ENCODE results near the gene SH2D3A. TPM values are rescaled to one million over a fixed set of nuclear protein-coding genes. Genes with fewer than 3 reads are reported as not detected.

The SH2D3A gene
- total RNA-seq, 5 donors from 2014 or later (not counting 1 experiment from before 2014, with no cell fraction given): 61.7 to 83.7 (median 73.6) TPM

- ChIA-PET CTCF (interaction anchor here in 1 of 2 donors (0.5 kb wide), 1 partner anchor 134 kb away, joined by 5 read pairs; no protein-coding TSS in a partner anchor), POLR2A (interaction anchor here in 1 of 2 donors (0.5 kb wide), 1 partner anchor 8 kb away, joined by 3 read pairs; the partner anchor contains the start of gene GPR108)
- Histone ChIP-seq H3K4me3 (ENCODE audit: control insufficient read depth in 1 of 2, extremely low read depth in 1 of 2, low read length in 1 of 2) (no peak overlapping the region), H3K36me3 (ENCODE audit: control insufficient read depth in 2 of 2, extremely low read depth in 1 of 2, insufficient read depth in 1 of 2, low read length in 1 of 2) (peaks cover 12 to 29% of the 10 kb centered on the region in 2 donors), H3K27me3 (replicated peaks in 1 of 2; ENCODE audit: control insufficient read depth in 2 of 2, extremely low read depth in 1 of 2, insufficient read depth in 2 of 2, low read length in 1 of 2) (no peaks in the 10 kb centered on the region), H3K27ac (ENCODE audit: low read length) (no peak overlapping the region), H3K9me3 (no peaks in the 10 kb centered on the region), H3K4me1 (ENCODE audit: control insufficient read depth in 1 of 2, extremely low read depth in 1 of 2, insufficient read depth in 2 of 2, low read length in 2 of 2) (no peaks in the 10 kb centered on the region)
- Mint-ChIP-seq H3K9me3 (no peaks in the 10 kb centered on the region), H3K4me1 (peaks cover 7 to 15% (median 14%) of the 10 kb centered on the region in 3 donors), H3K27ac (no peak overlapping the region), H3K4me3 (no peak overlapping the region), H3K36me3 (peaks cover 7% of the 10 kb centered on the region), H3K27me3 (no peaks in the 10 kb centered on the region)
- 95% methylated on average over 10 of the region's 23 CpGs for WGBS (ENCODE audit: insufficient coverage)
- DNase-seq (no peak), ATAC-seq (replicated peaks in 1 of 4) (no peak)
Measured at GRCh38 chr19:6729573-6730152, 37.6 kb downstream of the SH2D3A start.

- Mint-ChIP-seq H3K9me3 (no peaks in the 10 kb centered on the region), H3K36me3 (peaks cover 7% of the 10 kb centered on the region), H3K27ac (no peak overlapping the region), H3K27me3 (no peaks in the 10 kb centered on the region), H3K4me1 (peaks cover 9 to 20% (median 19%) of the 10 kb centered on the region in 3 donors), H3K4me3 (no peak overlapping the region)
- DNase-seq (no peak), ATAC-seq (replicated peaks in 1 of 4) (no peak)
- Histone ChIP-seq H3K4me3 (ENCODE audit: control insufficient read depth in 1 of 2, extremely low read depth in 1 of 2, low read length in 1 of 2) (no peak overlapping the region), H3K4me1 (ENCODE audit: control insufficient read depth in 1 of 2, extremely low read depth in 1 of 2, insufficient read depth in 2 of 2, low read length in 2 of 2) (peaks cover 0 to 3% of the 10 kb centered on the region in 2 experiments), H3K27ac (ENCODE audit: low read length) (no peak overlapping the region), H3K36me3 (ENCODE audit: control insufficient read depth in 2 of 2, extremely low read depth in 1 of 2, insufficient read depth in 1 of 2, low read length in 1 of 2) (peaks cover 8 to 25% of the 10 kb centered on the region in 2 donors), H3K27me3 (replicated peaks in 1 of 2; ENCODE audit: control insufficient read depth in 2 of 2, extremely low read depth in 1 of 2, insufficient read depth in 2 of 2, low read length in 1 of 2) (no peaks in the 10 kb centered on the region), H3K9me3 (no peaks in the 10 kb centered on the region)
- ChIA-PET POLR2A (no interaction called here), CTCF (no interaction called here)
- 45% methylated on average over 5 of the region's 8 CpGs for WGBS (ENCODE audit: insufficient coverage)
Measured at GRCh38 chr19:6728346-6728745, 38.9 kb downstream of the SH2D3A start.

DNA sequence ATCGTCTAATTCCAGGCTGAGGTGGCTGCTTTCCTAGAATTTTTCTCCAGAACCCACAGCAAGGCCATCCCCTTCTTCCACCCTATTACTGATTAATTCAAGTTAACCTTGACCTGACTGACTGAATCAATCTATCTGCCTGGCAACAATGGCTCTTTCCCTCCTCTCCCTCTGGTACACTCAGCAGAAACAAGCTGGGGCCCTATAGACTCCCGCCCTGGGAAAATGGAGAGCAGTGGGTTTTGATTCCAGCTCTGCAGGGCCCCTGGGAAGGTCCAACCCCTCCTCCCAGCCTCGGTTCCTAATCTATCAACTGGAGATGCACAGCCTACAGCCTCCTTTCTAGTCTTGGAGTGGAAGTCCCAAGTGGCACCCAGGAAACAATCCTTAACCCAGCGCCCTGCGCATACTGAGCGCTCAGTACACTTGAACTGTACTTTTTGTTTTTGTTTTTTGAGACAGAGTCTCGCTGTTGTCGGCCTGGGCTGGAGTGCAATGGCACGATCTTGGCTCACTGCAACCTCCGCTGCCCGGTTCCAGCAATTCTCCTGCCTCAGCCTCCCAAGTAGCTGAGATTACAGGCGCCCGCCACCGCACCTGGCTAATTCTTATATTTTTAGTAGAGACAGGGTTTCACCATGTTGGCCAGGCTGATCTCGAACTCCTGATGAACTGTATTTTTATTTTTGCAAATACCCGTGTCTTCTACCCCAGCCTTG is 41.6 kb downstream of the SH2D3A start:
- Histone ChIP-seq H3K4me3 (ENCODE audit: control insufficient read depth in 1 of 2, extremely low read depth in 1 of 2, low read length in 1 of 2) (no peak overlapping the region), H3K36me3 (ENCODE audit: control insufficient read depth in 2 of 2, extremely low read depth in 1 of 2, insufficient read depth in 1 of 2, low read length in 1 of 2) (peaks cover 0 to 3% of the 10 kb centered on the region in 2 donors), H3K27ac (ENCODE audit: low read length) (no peak overlapping the region), H3K9me3 (no peaks in the 10 kb centered on the region), H3K27me3 (replicated peaks in 1 of 2; ENCODE audit: control insufficient read depth in 2 of 2, extremely low read depth in 1 of 2, insufficient read depth in 2 of 2, low read length in 1 of 2) (no peaks in the 10 kb centered on the region), H3K4me1 (ENCODE audit: control insufficient read depth in 1 of 2, extremely low read depth in 1 of 2, insufficient read depth in 2 of 2, low read length in 2 of 2) (peaks cover 2 to 8% of the 10 kb centered on the region in 2 experiments)
- no peak overlapping the region for H3K27ac Mint-ChIP-seq
- no peak for DNase-seq
- POLR2A ChIA-PET: no interaction called here
- H3K9me3 Mint-ChIP-seq: no peaks in the 10 kb centered on the region
- CTCF ChIA-PET: no interaction called here
- H3K27me3 Mint-ChIP-seq: no peaks in the 10 kb centered on the region
- H3K4me1 Mint-ChIP-seq: peaks cover 13 to 35% (median 27%) of the 10 kb centered on the region in 3 donors
- WGBS (ENCODE audit: insufficient coverage): 95% methylated on average over 10 of the region's 16 CpGs
- ATAC-seq (replicated peaks in 1 of 4): no peak
- no peak overlapping the region for H3K4me3 Mint-ChIP-seq
- no peaks in the 10 kb centered on the region for H3K36me3 Mint-ChIP-seq

GRCh38 chr19:6724631-6725492 is 42.4 kb downstream of the SH2D3A start:
- no peak overlapping the region for H3K4me3 ChIP-seq (ENCODE audit: control insufficient read depth in 1 of 2, extremely low read depth in 1 of 2, low read length in 1 of 2)
- H3K4me3 Mint-ChIP-seq: no peak overlapping the region
- POLR2A ChIA-PET: interaction anchor here in 1 of 2 donors (0.7 kb wide), 1 partner anchor 1219 kb away, joined by 3 read pairs; no protein-coding TSS in a partner anchor
- ATAC-seq (replicated peaks in 1 of 4) (no peak), DNase-seq (no peak)
- CTCF ChIA-PET: interaction anchor here in 1 of 2 donors (0.6 kb wide), 1 partner anchor 102 kb away, joined by 3 read pairs; no protein-coding TSS in a partner anchor
- H3K9me3 ChIP-seq: no peaks in the 10 kb centered on the region
- no peak overlapping the region for H3K27ac Mint-ChIP-seq
- H3K4me1 ChIP-seq (ENCODE audit: control insufficient read depth in 1 of 2, extremely low read depth in 1 of 2, insufficient read depth in 2 of 2, low read length in 2 of 2): peaks cover 2 to 8% of the 10 kb centered on the region in 2 experiments
- H3K4me1 Mint-ChIP-seq: peaks cover 13 to 36% (median 28%) of the 10 kb centered on the region in 3 donors
- no peaks in the 10 kb centered on the region for H3K36me3 Mint-ChIP-seq
- peaks cover 0 to under 1% of the 10 kb centered on the region in 2 donors for H3K36me3 ChIP-seq (ENCODE audit: control insufficient read depth in 2 of 2, extremely low read depth in 1 of 2, insufficient read depth in 1 of 2, low read length in 1 of 2)
- WGBS (ENCODE audit: insufficient coverage): 87% methylated on average over 11 of the region's 15 CpGs
- H3K27ac ChIP-seq (ENCODE audit: low read length): no peak overlapping the region
- no peaks in the 10 kb centered on the region for H3K9me3 Mint-ChIP-seq
- no peaks in the 10 kb centered on the region for H3K27me3 Mint-ChIP-seq
- no peaks in the 10 kb centered on the region for H3K27me3 ChIP-seq (replicated peaks in 1 of 2; ENCODE audit: control insufficient read depth in 2 of 2, extremely low read depth in 1 of 2, insufficient read depth in 2 of 2, low read length in 1 of 2)

- no peak overlapping the region for H3K27ac ChIP-seq (ENCODE audit: low read length)
- Mint-ChIP-seq H3K4me1 (peaks cover 13 to 39% (median 30%) of the 10 kb centered on the region in 3 donors), H3K9me3 (no peaks in the 10 kb centered on the region), H3K36me3 (no peaks in the 10 kb centered on the region), H3K27me3 (no peaks in the 10 kb centered on the region), H3K27ac (peak overlapping the region in 1 of 2 donors; percentile 55), H3K4me3 (no peak overlapping the region)
- no peaks in the 10 kb centered on the region for H3K9me3 ChIP-seq
- H3K36me3 ChIP-seq (ENCODE audit: control insufficient read depth in 2 of 2, extremely low read depth in 1 of 2, insufficient read depth in 1 of 2, low read length in 1 of 2): no peaks in the 10 kb centered on the region
- WGBS (ENCODE audit: insufficient coverage): 58% methylated on average over 4 of the region's 5 CpGs
- ATAC-seq (replicated peaks in 1 of 4): no peak
- H3K4me3 ChIP-seq (ENCODE audit: control insufficient read depth in 1 of 2, extremely low read depth in 1 of 2, low read length in 1 of 2): no peak overlapping the region
- no peaks in the 10 kb centered on the region for H3K27me3 ChIP-seq (replicated peaks in 1 of 2; ENCODE audit: control insufficient read depth in 2 of 2, extremely low read depth in 1 of 2, insufficient read depth in 2 of 2, low read length in 1 of 2)
- ChIA-PET POLR2A (interaction anchor here in 1 of 2 donors (0.7 kb wide), 1 partner anchor 1220 kb away, joined by 3 read pairs; no protein-coding TSS in a partner anchor), CTCF (no interaction called here)
- DNase-seq: peak in 2 of 35 experiments; percentile 21 to 28
- H3K4me1 ChIP-seq (ENCODE audit: control insufficient read depth in 1 of 2, extremely low read depth in 1 of 2, insufficient read depth in 2 of 2, low read length in 2 of 2): peaks cover 2 to 8% of the 10 kb centered on the region in 2 experiments
Measured at GRCh38 chr19:6723738-6724137, 43.5 kb downstream of the SH2D3A start.

GRCh38 chr19:6723108-6723618 is 44.1 kb downstream of the SH2D3A start:
- Mint-ChIP-seq H3K27ac (no peak overlapping the region), H3K4me1 (peaks cover 13 to 36% (median 30%) of the 10 kb centered on the region in 3 donors), H3K27me3 (no peaks in the 10 kb centered on the region), H3K4me3 (no peak overlapping the region), H3K36me3 (no peaks in the 10 kb centered on the region), H3K9me3 (no peaks in the 10 kb centered on the region)
- peaks cover 2 to 8% of the 10 kb centered on the region in 2 experiments for H3K4me1 ChIP-seq (ENCODE audit: control insufficient read depth in 1 of 2, extremely low read depth in 1 of 2, insufficient read depth in 2 of 2, low read length in 2 of 2)
- ATAC-seq (replicated peaks in 1 of 4): no peak
- ChIA-PET POLR2A (no interaction called here), CTCF (no interaction called here)
- no peaks in the 10 kb centered on the region for H3K36me3 ChIP-seq (ENCODE audit: control insufficient read depth in 2 of 2, extremely low read depth in 1 of 2, insufficient read depth in 1 of 2, low read length in 1 of 2)
- no peaks in the 10 kb centered on the region for H3K9me3 ChIP-seq
- no peak overlapping the region for H3K27ac ChIP-seq (ENCODE audit: low read length)
- 86% methylated on average over 5 of the region's 13 CpGs for WGBS (ENCODE audit: insufficient coverage)
- no peak for DNase-seq
- no peaks in the 10 kb centered on the region for H3K27me3 ChIP-seq (replicated peaks in 1 of 2; ENCODE audit: control insufficient read depth in 2 of 2, extremely low read depth in 1 of 2, insufficient read depth in 2 of 2, low read length in 1 of 2)
- H3K4me3 ChIP-seq (ENCODE audit: control insufficient read depth in 1 of 2, extremely low read depth in 1 of 2, low read length in 1 of 2): no peak overlapping the region
